OCI-LY7 (cell line): Measurements from ENCODE around the gene NEK11.

Experiments
- EZH2phosphoT487 ChIP-seq: fragments of 200-600 bp; sonication (generic); IDR thresholded peaks from 2 replicates; pipeline ENCODE4 v1.6.1; 2018; ENCODE audit warnings: low read depth, borderline replicate concordance, mild to moderate bottlenecking, mixed run types, antibody characterized with exemption, low read length, moderate library complexity, mixed read lengths
- TF ChIP-seq, protein P1 (sequence below): fragments of 200-600 bp; sonication (generic); conservative IDR thresholded peaks from 2 replicates; pipeline ENCODE4 v1.5.1; 2014; ENCODE audit warnings: mild to moderate bottlenecking, antibody characterized with exemption, low read length, moderate library complexity, mixed read lengths

DNA sequence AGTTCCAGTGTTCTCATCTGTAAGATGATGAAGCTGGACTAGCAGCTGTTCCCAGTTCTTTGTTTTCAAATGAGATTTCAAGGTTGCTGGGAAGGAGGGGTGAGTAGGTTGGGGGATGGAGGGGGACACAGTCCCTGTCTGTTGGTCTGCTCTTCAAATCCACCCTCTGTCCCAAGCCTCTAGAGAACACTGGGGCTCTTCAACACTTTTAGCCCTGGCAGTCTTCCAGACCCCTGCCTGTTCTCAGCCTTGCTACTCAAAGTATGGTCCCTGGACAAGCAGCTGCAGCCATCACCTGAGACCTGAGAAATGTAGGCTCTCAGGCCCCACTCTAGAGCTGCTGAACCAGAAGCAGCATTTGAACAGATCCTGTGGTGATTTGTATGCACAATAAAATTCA, 41.3 kb downstream of the NEK11 start:
- TF ChIP-seq, protein P1, sequence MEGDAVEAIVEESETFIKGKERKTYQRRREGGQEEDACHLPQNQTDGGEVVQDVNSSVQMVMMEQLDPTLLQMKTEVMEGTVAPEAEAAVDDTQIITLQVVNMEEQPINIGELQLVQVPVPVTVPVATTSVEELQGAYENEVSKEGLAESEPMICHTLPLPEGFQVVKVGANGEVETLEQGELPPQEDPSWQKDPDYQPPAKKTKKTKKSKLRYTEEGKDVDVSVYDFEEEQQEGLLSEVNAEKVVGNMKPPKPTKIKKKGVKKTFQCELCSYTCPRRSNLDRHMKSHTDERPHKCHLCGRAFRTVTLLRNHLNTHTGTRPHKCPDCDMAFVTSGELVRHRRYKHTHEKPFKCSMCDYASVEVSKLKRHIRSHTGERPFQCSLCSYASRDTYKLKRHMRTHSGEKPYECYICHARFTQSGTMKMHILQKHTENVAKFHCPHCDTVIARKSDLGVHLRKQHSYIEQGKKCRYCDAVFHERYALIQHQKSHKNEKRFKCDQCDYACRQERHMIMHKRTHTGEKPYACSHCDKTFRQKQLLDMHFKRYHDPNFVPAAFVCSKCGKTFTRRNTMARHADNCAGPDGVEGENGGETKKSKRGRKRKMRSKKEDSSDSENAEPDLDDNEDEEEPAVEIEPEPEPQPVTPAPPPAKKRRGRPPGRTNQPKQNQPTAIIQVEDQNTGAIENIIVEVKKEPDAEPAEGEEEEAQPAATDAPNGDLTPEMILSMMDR: no peak
- TF ChIP-seq EZH2phosphoT487: no peak
